Stimulated activated CD4-positive, alpha-beta T cell treated with anti-CD3 and anti-CD28 coated beads, Interleukin-12 subunit alpha, Interleukin-12 subunit beta, amount 100 ng/mL, for 4 hours (primary cell): ENCODE measurements around the gene MYOC.
"Not testable (repeated sequence)": the region's sequence is repeated elsewhere in the genome, so short reads cannot be mapped to it uniquely, and the experiment has no call there.

Experiments used
- DNase-seq: peaks from one replicate; pipeline ENCODE4 v3.0.0-alpha.2; 2020

The MYOC gene

GRCh38 chr1:171600310-171600709 is 52.2 kb downstream of the MYOC start:
- not testable (repeated sequence) for DNase-seq

GRCh38 chr1:171597203-171597602 is 55.3 kb downstream of the MYOC start:
- DNase-seq, result no peak

- no peak for DNase-seq
Measured at GRCh38 chr1:171596705-171597104, 55.8 kb downstream of the MYOC start.

- DNase-seq, result no peak
Measured at GRCh38 chr1:171596119-171596518, 56.4 kb downstream of the MYOC start.

- no peak for DNase-seq
Measured at GRCh38 chr1:171595324-171595723, 57.2 kb downstream of the MYOC start.

GRCh38 chr1:171590022-171590421 is 62.5 kb downstream of the MYOC start:
- DNase-seq, result no peak

- DNase-seq, result no peak
Measured at GRCh38 chr1:171588230-171588629, 64.3 kb downstream of the MYOC start.

- DNase-seq, result no peak
Measured at GRCh38 chr1:171585715-171586114, 66.8 kb downstream of the MYOC start.
